Endothelial cell of umbilical vein (primary cell): ENCODE results near the gene MALAT1. TPM values are rescaled to one million over a fixed set of nuclear protein-coding genes. Genes with fewer than 3 reads are reported as not detected.
"Not testable (repeated sequence)": the region's sequence is repeated elsewhere in the genome, so short reads cannot be mapped to it uniquely, and the experiment has no call there.

ENCODE experiments used
- BruUV-seq: library from RNA; stranded (reverse); fragments of 400-500 nt; replicated peaks from 2 replicates; lab custom pipeline; 2021; lab: Mats Ljungman, UMichigan
- CTCF ChIA-PET: fragments of 300-600, 350-600 bp; sonication (Branson Sonifier 250); formaldehyde crosslinking; loops from one replicate; lab custom pipeline; 2021; ENCODE audit warnings: antibody characterized with exemption, inconsistent platforms; lab: Charles Lee
- POLR2A ChIA-PET: fragments of 300-600, 350-600 bp; sonication (Branson Sonifier 250); formaldehyde crosslinking; loops from one replicate; lab custom pipeline; 2021; ENCODE audit warnings: antibody characterized with exemption, inconsistent platforms; lab: Charles Lee
- DNase-seq: peaks from one replicate; pipeline ENCODE4 v3.0.0-alpha.2; 2011; ENCODE audit warnings: low read depth, low spot score
- FAIRE-seq: peaks from 2 replicates; lab custom pipeline; 2011; peaks lifted over from hg19 to GRCh38; lab: Jason Lieb, UNC
- H2AFZ ChIP-seq: 2 replicates; pipeline ENCODE4 v1.6.0; 2012; ENCODE audit warnings: low read depth, low read length, control low read depth, inconsistent platforms
- H3K27ac ChIP-seq: 2 replicates; pipeline ENCODE4 v1.5.1; 2011; ENCODE audit warnings: low read depth, mild to moderate bottlenecking, control low read depth, low read length, moderate library complexity; ENCODE audit not compliant: insufficient read depth
- H3K27me3 ChIP-seq, 2 experiments: 2 replicates each; pipeline versions ENCODE4 v1.6.0 to v1.6.1; 2011; ENCODE audit warnings: low read length in 2 of 2, mixed read lengths in 1 of 2; ENCODE audit not compliant: control insufficient read depth in 2 of 2, insufficient read depth in 2 of 2
- H3K36me3 ChIP-seq, 2 experiments: 2 replicates in 1 of 2; 3 replicates in 1 of 2; pipeline ENCODE4 v1.5.1; 2011; ENCODE audit warnings: low read length in 2 of 2, mild to moderate bottlenecking in 1 of 2, moderate library complexity in 1 of 2; ENCODE audit not compliant: control insufficient read depth in 2 of 2, insufficient read depth in 2 of 2; ENCODE audit errors: extremely low read depth in 1 of 2
- H3K4me1 ChIP-seq: 3 replicates; pipeline ENCODE4 v1.5.1; 2011; ENCODE audit warnings: mild to moderate bottlenecking, low read length; ENCODE audit not compliant: control insufficient read depth, insufficient read depth; ENCODE audit errors: extremely low read depth
- H3K4me2 ChIP-seq: 2 replicates; pipeline ENCODE4 v1.6.1; 2011; ENCODE audit warnings: low read length, control low read depth, mixed read lengths; ENCODE audit not compliant: insufficient read depth
- H3K4me3 ChIP-seq, 3 experiments: fragments of 200-600 bp in 1 of 3; sonication (generic), shearing (Covaris generic) in 1 of 3; replicated peaks in 1 of 3; 2 replicates each; pipeline ENCODE4 v1.5.1; 2011 to 2016; ENCODE audit warnings: control low read depth in 3 of 3, low read length in 3 of 3, mild to moderate bottlenecking in 2 of 3, inconsistent platforms in 1 of 3, low read depth in 1 of 3, moderate library complexity in 1 of 3; ENCODE audit not compliant: insufficient read depth in 1 of 3
- H3K79me2 ChIP-seq: 2 replicates; pipeline ENCODE4 v1.6.0; 2012; ENCODE audit warnings: low read length, inconsistent platforms; ENCODE audit not compliant: control insufficient read depth, insufficient read depth
- H3K9ac ChIP-seq: replicated peaks from 2 replicates; pipeline ENCODE3; 2011; ENCODE audit warnings: low read length, control low read depth; ENCODE audit not compliant: insufficient read depth; ENCODE audit errors: extremely low read depth
- H3K9me1 ChIP-seq: replicated peaks from 3 replicates; pipeline ENCODE4 v1.6.0; 2011; ENCODE audit warnings: mild to moderate bottlenecking, low read length; ENCODE audit not compliant: control insufficient read depth, insufficient read depth; ENCODE audit errors: extremely low read depth
- H3K9me3 ChIP-seq: replicated peaks from 2 replicates; pipeline ENCODE4 v1.5.1; 2012; ENCODE audit warnings: low read length, inconsistent platforms; ENCODE audit not compliant: control insufficient read depth, insufficient read depth
- H4K20me1 ChIP-seq: replicated peaks from 2 replicates; pipeline ENCODE3; 2011; ENCODE audit warnings: mild to moderate bottlenecking, low read length; ENCODE audit not compliant: control insufficient read depth, insufficient read depth; ENCODE audit errors: extremely low read depth
- CTCF ChIP-seq, 2 donors: IDR thresholded peaks; 1 replicate in 1 of 2; 2 replicates in 1 of 2; pipeline ENCODE4 v1.5.1; 2011; ENCODE audit warnings: low read length in 2 of 2, mild to moderate bottlenecking in 2 of 2, moderate library complexity in 2 of 2, control low read depth in 1 of 2, inconsistent platforms in 1 of 2, low read depth in 1 of 2; ENCODE audit not compliant: insufficient read depth in 1 of 2; ENCODE audit errors: extremely low read depth in 1 of 2
- EZH2 ChIP-seq: IDR thresholded peaks from 2 replicates; pipeline ENCODE4 v1.6.1; 2012; ENCODE audit warnings: borderline replicate concordance, low read depth, mild to moderate bottlenecking, moderate library complexity, low read length, inconsistent platforms; ENCODE audit not compliant: severe bottlenecking
- FOS ChIP-seq: IDR thresholded peaks from 2 replicates; pipeline ENCODE4 v1.6.1; 2011; ENCODE audit warnings: mild to moderate bottlenecking, low read length, moderate library complexity, borderline replicate concordance; ENCODE audit not compliant: insufficient read depth
- GATA2 ChIP-seq: IDR thresholded peaks from 2 replicates; pipeline ENCODE4 v1.7.0; 2011; ENCODE audit warnings: low read depth, mild to moderate bottlenecking, moderate library complexity, mixed read lengths, low read length; ENCODE audit not compliant: insufficient read length, insufficient read depth
- JUN ChIP-seq: IDR thresholded peaks from 2 replicates; pipeline ENCODE4 v1.6.1; 2011; ENCODE audit warnings: borderline replicate concordance, low read depth; ENCODE audit not compliant: insufficient read length, insufficient read depth
- MAX ChIP-seq: IDR thresholded peaks from 2 replicates; pipeline ENCODE4 v1.6.1; 2011; ENCODE audit not compliant: insufficient read depth, insufficient read length
- MYC ChIP-seq: IDR thresholded peaks from one replicate; pipeline ENCODE4 v1.6.1; 2011; ENCODE audit warnings: mild to moderate bottlenecking, low read depth, low read length
- POLR2A ChIP-seq: IDR thresholded peaks from 2 replicates; pipeline ENCODE4 v1.6.1; 2012; ENCODE audit warnings: low read depth, mild to moderate bottlenecking, control low read depth, low read length
- POLR2AphosphoS5 ChIP-seq: IDR thresholded peaks from 2 replicates; pipeline ENCODE4 v1.6.1; 2012; ENCODE audit warnings: low read depth, mild to moderate bottlenecking, control low read depth, low read length, moderate library complexity; ENCODE audit not compliant: insufficient read depth
- dilution Hi-C: fragments of 300-500 bp; cut with MboI; formaldehyde crosslinking; loops from one replicate; pipeline ENCODE4 v1.15.0; 2019; ENCODE audit warnings: low sequenced_read_pairs; ENCODE audit not compliant: extremely low pct_ligation_motif_present
- intact Hi-C: fragments of 100-400 bp; cut with micrococcal nuclease; formaldehyde crosslinking; loops from one replicate; pipeline ENCODE4 v1.10.0; 2022
- polyA plus RNA-seq, 4 experiments: library from polyadenylated mRNA; depleted of rRNA in 3 of 4; stranded (reverse) in 3 of 4; unstranded in 1 of 4; fragments of >200 nt; gene quantifications; 2 replicates each; pipeline versions ENCODE4 v1.2.1 to v1.2.3, GENCODE V29; 2011 to 2012; ENCODE audit warnings: missing spikeins in 1 of 4
- total RNA-seq: library from RNA; stranded (reverse); gene quantifications from 2 replicates; pipeline ENCODE4 v1.2.3, GENCODE V29; 2021

MALAT1 gene
- total and polyA plus RNA-seq, 2 donors (not counting 3 experiments of a cell fraction or from before 2014, with no cell fraction given) = 491 to 7,529 TPM

- POLR2A ChIA-PET = interaction anchor here (0.6 to 1.2 kb wide), 2 partner anchors 76 to 160 kb away, joined by 3 to 6 read pairs; no protein-coding TSS in a partner anchor
- intact Hi-C loops = no loop called here
- dilution Hi-C loops = no loop called here
These were observed 17.5 kb downstream of the MALAT1 start for GRCh38 chr11:65516135-65516968.

GRCh38 chr11:65518941-65519549 is 20.2 kb downstream of the MALAT1 start:
- FAIRE-seq, H3K9ac ChIP-seq, H3K27ac ChIP-seq, H3K9me3 ChIP-seq, H4K20me1 ChIP-seq, H3K4me3 ChIP-seq, H3K4me1 ChIP-seq, BruUV-seq, H3K9me1 ChIP-seq, intact Hi-C loops, H3K36me3 ChIP-seq, H2AFZ ChIP-seq, DNase-seq, dilution Hi-C loops, H3K27me3 ChIP-seq, H3K4me2 ChIP-seq, H3K79me2 ChIP-seq: not testable (repeated sequence)
- POLR2A ChIA-PET = interaction anchor here (0.6 kb wide), 1 partner anchor 10 kb away, joined by 3 read pairs; no protein-coding TSS in a partner anchor
- CTCF ChIA-PET = interaction anchor here (1.6 kb wide), 1 partner anchor 103 kb away, joined by 4 read pairs; no protein-coding TSS in a partner anchor

More at GRCh38 chr11:65516135-65516968, 17.5 kb downstream of the MALAT1 start:
- H3K9me3 ChIP-seq = no peaks in the 10 kb centered on the region
- BruUV-seq = no TSS peak
- no peaks in the 10 kb centered on the region for H3K27me3 ChIP-seq
- CTCF ChIA-PET = interaction anchor here (1.3 to 1.4 kb wide), 2 partner anchors 9 to 64 kb away, joined by 3 read pairs; partner anchors contain the start of gene SCYL1
- TF ChIP-seq CTCF (IDR thresholded peaks at IDR 0.05; ENCODE audit: extremely low read depth in 1 of 2, insufficient read depth in 1 of 2, low read depth in 1 of 2, low read length in 2 of 2) = no peak
- no peak for TF ChIP-seq MYC
- no peak for TF ChIP-seq POLR2AphosphoS5
- no peak for TF ChIP-seq JUN
- no peak for TF ChIP-seq GATA2
- no peak for TF ChIP-seq FOS
- TF ChIP-seq MAX = no peak
- no peak for TF ChIP-seq EZH2
- no peak for TF ChIP-seq POLR2A
- no peak overlapping the region for H3K4me3 ChIP-seq
- no peak overlapping the region for H2AFZ ChIP-seq
- no peaks in the 10 kb centered on the region for H3K4me1 ChIP-seq
- H3K27ac ChIP-seq = no peak overlapping the region
- no peaks in the 10 kb centered on the region for H4K20me1 ChIP-seq
- H3K9me1 ChIP-seq = no peaks in the 10 kb centered on the region
- no peak overlapping the region for H3K9ac ChIP-seq
- no peaks in the 10 kb centered on the region for H3K79me2 ChIP-seq
- no peaks in the 10 kb centered on the region for H3K36me3 ChIP-seq
- no peak overlapping the region for H3K4me2 ChIP-seq
- DNase-seq (no peak), FAIRE-seq (no peak)
